ENCODE results near the gene MTCH2.
"Not testable (repeated sequence)": the region's sequence is repeated elsewhere in the genome, so short reads cannot be mapped to it uniquely, and the experiment has no call there.

DNA sequence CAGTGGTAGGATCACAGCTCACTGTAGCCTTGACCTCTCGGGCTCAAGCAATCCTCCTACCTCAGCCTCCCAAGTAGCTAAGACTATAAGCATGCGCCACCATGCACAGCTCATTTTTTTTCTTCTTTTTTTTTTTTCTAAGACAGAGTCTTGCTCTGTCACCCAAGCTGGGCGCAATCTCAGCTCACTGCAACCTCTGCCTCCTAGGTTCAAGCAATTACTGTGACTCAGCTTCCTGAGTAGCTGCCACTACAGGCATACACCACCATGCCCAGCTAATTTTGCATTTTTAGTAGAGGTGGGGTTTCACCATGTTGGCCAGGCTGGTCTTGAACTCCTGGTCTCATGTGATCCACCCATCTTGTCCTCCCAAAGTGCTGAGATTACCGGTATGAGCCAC is 22.6 kb upstream of the MTCH2 start:
- TF ChIP-seq, protein P1, sequence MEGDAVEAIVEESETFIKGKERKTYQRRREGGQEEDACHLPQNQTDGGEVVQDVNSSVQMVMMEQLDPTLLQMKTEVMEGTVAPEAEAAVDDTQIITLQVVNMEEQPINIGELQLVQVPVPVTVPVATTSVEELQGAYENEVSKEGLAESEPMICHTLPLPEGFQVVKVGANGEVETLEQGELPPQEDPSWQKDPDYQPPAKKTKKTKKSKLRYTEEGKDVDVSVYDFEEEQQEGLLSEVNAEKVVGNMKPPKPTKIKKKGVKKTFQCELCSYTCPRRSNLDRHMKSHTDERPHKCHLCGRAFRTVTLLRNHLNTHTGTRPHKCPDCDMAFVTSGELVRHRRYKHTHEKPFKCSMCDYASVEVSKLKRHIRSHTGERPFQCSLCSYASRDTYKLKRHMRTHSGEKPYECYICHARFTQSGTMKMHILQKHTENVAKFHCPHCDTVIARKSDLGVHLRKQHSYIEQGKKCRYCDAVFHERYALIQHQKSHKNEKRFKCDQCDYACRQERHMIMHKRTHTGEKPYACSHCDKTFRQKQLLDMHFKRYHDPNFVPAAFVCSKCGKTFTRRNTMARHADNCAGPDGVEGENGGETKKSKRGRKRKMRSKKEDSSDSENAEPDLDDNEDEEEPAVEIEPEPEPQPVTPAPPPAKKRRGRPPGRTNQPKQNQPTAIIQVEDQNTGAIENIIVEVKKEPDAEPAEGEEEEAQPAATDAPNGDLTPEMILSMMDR (IDR thresholded peaks at IDR 0.05), result not testable (repeated sequence)
- TF ChIP-seq, protein P2, sequence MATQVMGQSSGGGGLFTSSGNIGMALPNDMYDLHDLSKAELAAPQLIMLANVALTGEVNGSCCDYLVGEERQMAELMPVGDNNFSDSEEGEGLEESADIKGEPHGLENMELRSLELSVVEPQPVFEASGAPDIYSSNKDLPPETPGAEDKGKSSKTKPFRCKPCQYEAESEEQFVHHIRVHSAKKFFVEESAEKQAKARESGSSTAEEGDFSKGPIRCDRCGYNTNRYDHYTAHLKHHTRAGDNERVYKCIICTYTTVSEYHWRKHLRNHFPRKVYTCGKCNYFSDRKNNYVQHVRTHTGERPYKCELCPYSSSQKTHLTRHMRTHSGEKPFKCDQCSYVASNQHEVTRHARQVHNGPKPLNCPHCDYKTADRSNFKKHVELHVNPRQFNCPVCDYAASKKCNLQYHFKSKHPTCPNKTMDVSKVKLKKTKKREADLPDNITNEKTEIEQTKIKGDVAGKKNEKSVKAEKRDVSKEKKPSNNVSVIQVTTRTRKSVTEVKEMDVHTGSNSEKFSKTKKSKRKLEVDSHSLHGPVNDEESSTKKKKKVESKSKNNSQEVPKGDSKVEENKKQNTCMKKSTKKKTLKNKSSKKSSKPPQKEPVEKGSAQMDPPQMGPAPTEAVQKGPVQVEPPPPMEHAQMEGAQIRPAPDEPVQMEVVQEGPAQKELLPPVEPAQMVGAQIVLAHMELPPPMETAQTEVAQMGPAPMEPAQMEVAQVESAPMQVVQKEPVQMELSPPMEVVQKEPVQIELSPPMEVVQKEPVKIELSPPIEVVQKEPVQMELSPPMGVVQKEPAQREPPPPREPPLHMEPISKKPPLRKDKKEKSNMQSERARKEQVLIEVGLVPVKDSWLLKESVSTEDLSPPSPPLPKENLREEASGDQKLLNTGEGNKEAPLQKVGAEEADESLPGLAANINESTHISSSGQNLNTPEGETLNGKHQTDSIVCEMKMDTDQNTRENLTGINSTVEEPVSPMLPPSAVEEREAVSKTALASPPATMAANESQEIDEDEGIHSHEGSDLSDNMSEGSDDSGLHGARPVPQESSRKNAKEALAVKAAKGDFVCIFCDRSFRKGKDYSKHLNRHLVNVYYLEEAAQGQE (IDR thresholded peaks at IDR 0.05; ENCODE audit: insufficient read depth in 1 of 2, low read depth in 2 of 2, low read length in 1 of 2), result not testable (repeated sequence)

Data from Panc1 (cell line).